GM18870 (cell line): ENCODE results near the gene TNNC2.

Source experiments
- ATAC-seq: cut with Tn5 transposase; IDR thresholded peaks from one replicate; pipeline ENCODE4 v1.9.1; 2021; ENCODE audit warnings: moderate library complexity; ENCODE audit not compliant: unreplicated experiment

TNNC2 gene

GRCh38 chr20:45788351-45788750 lies 38.8 kb downstream of the TNNC2 start:
- no peak for ATAC-seq

DNA sequence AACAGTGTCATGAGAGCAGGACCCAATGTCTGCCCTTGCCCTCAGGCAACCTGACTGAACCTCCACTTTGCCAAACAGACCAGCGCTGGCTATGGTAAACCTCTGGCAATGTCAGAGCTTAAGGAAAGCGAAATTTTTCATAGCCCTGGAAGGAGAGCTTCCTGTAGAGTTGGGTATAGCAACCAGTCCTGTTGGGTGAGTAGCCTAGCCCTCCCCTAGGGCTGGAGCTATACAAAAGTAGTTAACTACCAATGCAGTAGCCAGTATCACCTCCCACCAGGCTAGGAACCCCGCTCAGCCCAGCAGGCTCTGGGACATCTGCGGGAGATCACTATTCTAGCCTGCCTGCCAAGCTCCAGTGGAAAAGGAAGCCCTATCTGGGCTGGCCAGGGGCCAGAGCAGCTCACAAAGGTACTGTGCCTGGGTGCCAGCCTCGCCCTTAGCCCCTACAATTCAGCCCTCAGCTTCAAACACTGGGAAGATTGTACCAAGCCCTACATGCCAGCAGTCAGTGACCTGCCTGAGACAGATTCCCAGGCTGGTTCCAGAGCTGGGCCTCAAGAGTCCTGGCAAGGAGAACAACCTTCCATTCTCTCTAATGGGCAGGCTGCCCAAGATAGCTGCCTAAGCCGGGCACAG lies 43.3 kb downstream of the TNNC2 start:
- no peak for ATAC-seq

DNA sequence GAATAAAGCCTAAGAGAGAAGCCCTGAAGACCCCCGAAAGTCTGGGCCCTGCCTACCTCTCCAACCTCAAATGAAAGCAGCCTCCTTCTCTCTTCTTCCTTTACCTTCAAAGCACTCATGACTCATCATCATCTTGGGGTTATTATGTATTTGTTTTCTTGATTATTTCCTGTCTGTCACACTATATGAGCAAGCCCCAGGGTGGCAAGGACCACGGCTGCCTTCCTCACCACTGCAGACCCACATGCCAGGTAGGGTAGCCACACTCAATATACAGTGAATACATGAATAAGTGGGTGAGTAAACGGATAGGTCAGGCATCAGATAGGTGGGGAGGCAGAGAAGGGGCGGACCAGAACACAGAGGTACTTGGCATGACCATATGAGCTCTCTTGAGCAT lies 44.2 kb downstream of the TNNC2 start:
- ATAC-seq, result no peak

DNA sequence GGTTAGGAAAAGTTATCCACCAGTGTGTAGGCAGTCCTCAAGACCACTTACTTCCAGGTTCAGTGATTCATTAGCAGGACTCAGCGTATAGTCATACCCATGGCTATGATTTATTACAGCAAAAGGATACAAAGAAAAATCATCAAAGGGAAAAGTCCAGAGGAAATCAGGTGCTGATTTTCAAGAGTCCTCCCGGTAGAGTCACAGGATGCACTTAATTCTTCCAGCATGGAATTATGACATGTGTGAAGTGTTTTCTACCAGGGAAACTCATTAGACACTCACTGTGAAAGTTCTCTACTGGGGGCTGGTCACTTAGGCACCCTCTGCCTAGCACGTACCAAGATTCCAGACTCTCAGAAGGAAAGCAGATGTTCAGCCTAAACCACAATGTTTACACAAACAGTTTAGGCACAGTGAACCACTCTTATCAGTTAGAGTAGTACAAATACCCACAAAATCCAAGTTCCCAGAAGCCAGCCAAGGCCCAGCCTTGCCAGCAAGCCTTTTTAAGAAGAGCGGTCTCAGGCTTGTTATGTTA lies 45.7 kb downstream of the TNNC2 start:
- ATAC-seq, result no peak

- no peak for ATAC-seq
These were observed 47.0 kb downstream of the TNNC2 start for GRCh38 chr20:45780159-45780558.

DNA sequence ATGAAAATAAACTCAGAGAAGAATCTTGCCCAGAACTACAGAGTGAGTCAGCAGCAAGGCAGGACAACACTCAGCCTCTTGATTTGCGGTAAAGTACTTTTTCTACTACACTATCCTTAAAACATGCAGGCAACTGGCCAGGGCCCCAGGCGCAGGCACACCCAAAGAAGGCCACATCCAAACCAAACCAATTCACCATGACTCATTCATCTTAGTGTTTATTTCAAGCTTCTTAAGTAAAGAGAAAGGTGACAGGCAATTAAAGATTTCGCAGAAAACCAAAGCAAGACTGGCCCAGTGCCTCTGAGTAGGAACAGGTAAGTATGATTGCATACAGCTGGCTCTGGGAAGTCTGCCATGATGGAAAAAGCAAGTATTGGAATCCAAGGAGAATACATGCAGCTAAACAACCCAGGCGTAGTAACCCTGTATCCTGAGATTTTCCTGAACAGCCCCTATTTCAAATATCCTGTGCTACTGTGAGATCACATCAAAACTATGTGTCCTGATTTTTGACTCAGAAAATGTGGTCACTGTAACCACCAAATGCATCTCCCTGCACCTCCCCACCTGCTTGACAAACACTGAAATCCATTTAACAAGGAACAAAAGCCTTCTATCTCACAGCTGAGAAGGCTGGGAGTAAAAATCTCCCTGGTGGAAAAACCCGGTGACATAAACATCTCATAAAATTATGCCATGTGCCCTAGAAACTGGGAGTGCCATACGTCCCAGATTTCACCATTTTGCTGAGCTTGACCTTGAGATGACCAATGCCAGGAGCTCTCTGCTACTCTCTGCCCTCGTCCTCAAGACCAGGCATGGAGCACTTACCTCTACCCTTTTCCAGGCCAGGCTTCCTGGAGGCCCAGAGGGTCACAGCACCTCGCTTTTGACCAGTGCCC lies 47.8 kb downstream of the TNNC2 start:
- no peak for ATAC-seq

- ATAC-seq, result no peak
These were observed 50.2 kb downstream of the TNNC2 start for GRCh38 chr20:45776931-45777330.

- ATAC-seq, result no peak
These were observed 51.7 kb downstream of the TNNC2 start for GRCh38 chr20:45775411-45775810.

GRCh38 chr20:45774945-45775344 lies 52.2 kb downstream of the TNNC2 start:
- ATAC-seq, result no peak
